Measurements from ENCODE around the gene WDR38.

Gene WDR38

DNA sequence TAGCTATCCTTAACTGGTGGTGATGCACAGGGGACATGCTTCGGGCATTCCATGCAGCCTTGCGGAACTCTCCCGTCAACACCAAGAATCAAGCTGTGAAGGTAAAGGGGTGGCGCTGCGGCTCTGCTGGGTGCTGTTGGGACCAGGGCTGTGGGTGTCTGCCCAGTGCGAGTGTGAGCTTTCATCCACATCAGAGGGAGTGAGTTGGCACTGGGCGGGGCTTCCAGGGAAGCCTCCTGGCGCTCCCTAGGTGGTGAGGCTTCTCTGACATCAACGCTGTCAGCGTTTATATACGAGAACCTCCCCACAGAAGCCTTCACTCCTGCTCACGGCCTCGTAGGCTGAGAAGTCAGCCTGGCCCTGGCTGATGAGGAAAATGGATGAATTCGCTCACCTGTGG, 20.4 kb downstream of the WDR38 start:
- peaks cover 3 to 70% (median 53%) of the 10 kb centered on the region in 4 experiments for H3K36me3 ChIP-seq (ENCODE audit: control insufficient read depth in 4 of 4, insufficient read depth in 4 of 4, low read length in 3 of 4)
- CTCF ChIA-PET = interaction anchor here (0.6 to 1.4 kb wide), 2 partner anchors 34 to 107 kb away, joined by 3 to 4 read pairs; no protein-coding TSS in a partner anchor
- WGBS (ENCODE audit: insufficient coverage) = 95% methylated on average over 13 of the region's 14 CpGs

DNA sequence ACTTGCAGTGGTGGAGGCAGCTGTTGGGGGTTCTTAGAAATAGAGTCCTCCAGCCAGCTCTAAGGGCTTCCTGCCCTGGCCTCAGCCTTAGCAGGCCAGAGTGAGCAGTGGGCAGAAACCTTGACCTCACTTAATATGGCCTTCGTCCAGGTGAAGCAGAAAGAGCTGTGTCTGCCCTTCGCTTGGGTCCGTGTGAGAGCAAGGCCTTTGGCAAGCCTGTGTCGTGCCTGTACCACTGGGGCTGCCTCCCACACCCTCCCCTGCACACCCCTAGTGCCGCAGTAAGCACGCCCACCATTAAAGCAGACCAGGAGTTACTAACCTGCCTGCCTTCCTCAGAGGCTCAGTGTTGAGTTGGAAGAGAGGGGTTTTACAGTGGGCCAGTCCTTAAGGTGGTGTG, 22.2 kb downstream of the WDR38 start:
- ChIA-PET POLR2A (interaction anchor here (0.9 kb wide), 1 partner anchor 275 kb away, joined by 3 read pairs; no protein-coding TSS in a partner anchor), CTCF (interaction anchor here (1.3 kb wide), 1 partner anchor 18 kb away, joined by 3 read pairs; no protein-coding TSS in a partner anchor)
- Histone ChIP-seq H3K4me3 (ENCODE audit: control insufficient read depth in 1 of 7, extremely low read depth in 1 of 7, insufficient read depth in 4 of 7, low read depth in 2 of 7, low read length in 6 of 7) (no peak overlapping the region), H3K27me3 (replicated peaks in 2 of 5; ENCODE audit: control insufficient read depth in 4 of 5, insufficient read depth in 5 of 5, low read length in 4 of 5) (no peaks in the 10 kb centered on the region), H3K9me3 (ENCODE audit: control extremely low read depth in 1 of 5, control insufficient read depth in 4 of 5, insufficient read depth in 2 of 5, low read depth in 1 of 5, low read length in 4 of 5) (no peaks in the 10 kb centered on the region), H3K27ac (ENCODE audit: insufficient read depth in 1 of 2, low read depth in 1 of 2, low read length in 2 of 2, poor library complexity in 1 of 2, severe bottlenecking in 2 of 2) (no peak overlapping the region), H3K4me1 (ENCODE audit: control extremely low read depth in 1 of 4, control insufficient read depth in 4 of 4, insufficient read depth in 4 of 4, low read length in 3 of 4) (peaks cover 0 to 14% (median 14%) of the 10 kb centered on the region in 4 experiments), H3K36me3 (ENCODE audit: control insufficient read depth in 4 of 4, insufficient read depth in 4 of 4, low read length in 3 of 4) (peaks cover 9 to 84% (median 65%) of the 10 kb centered on the region in 4 experiments)
- WGBS (ENCODE audit: insufficient coverage) = 97% methylated on average over 4 of the region's 6 CpGs
- DNase-seq = no peak

More for the DNA sequence above, 20.4 kb downstream of the WDR38 start:
- peaks cover 6 to 23% (median 21%) of the 10 kb centered on the region in 4 experiments for H3K4me1 ChIP-seq (ENCODE audit: control extremely low read depth in 1 of 4, control insufficient read depth in 4 of 4, insufficient read depth in 4 of 4, low read length in 3 of 4)
- no peak overlapping the region for H3K4me3 ChIP-seq (ENCODE audit: control insufficient read depth in 1 of 7, extremely low read depth in 1 of 7, insufficient read depth in 4 of 7, low read depth in 2 of 7, low read length in 6 of 7)
- DNase-seq = no peak
- POLR2A ChIA-PET = interaction anchor here (1.2 kb wide), 1 partner anchor 11 kb away, joined by 3 read pairs; no protein-coding TSS in a partner anchor
- no peaks in the 10 kb centered on the region for H3K9me3 ChIP-seq (ENCODE audit: control extremely low read depth in 1 of 5, control insufficient read depth in 4 of 5, insufficient read depth in 2 of 5, low read depth in 1 of 5, low read length in 4 of 5)
- no peaks in the 10 kb centered on the region for H3K27me3 ChIP-seq (replicated peaks in 2 of 5; ENCODE audit: control insufficient read depth in 4 of 5, insufficient read depth in 5 of 5, low read length in 4 of 5)
- peak overlapping the region in 1 of 2 experiments; percentile 23 for H3K27ac ChIP-seq (ENCODE audit: insufficient read depth in 1 of 2, low read depth in 1 of 2, low read length in 2 of 2, poor library complexity in 1 of 2, severe bottlenecking in 2 of 2)

DNA sequence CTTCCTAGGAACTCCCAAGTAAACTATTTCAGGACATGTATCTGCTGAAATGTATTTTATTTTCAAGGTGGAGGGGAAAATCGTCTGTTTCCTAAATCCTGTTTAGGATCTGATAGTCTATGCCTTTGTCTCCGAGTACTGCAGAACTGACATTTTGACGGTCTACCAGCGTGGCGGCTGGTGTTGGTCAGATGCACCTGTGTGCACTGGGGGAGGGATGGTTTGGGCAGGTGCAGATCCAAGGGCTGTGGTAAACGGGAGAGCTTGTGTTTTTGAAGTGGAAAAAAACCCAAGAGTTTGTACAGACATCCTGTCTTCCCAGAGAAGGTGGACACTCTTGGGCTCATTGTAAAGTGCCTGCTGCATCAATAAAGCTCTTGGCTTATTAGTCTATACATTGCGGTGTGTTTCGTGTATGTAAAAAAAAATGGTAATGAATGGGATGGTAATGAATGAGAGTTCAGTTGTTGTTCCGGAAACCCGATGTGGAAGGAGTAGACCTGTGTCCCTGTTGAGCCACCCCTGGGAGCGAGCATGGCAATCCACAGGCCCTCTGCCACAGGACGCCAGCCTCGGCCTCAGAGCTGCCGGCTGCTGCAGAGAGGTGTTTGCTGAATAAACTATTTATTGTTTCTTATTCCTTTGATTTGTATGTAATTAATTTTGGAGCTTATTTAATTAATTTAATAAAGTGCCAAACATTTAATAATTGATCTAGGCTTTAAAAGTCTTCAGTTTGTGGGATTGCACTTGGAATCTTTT, 23.9 kb downstream of the WDR38 start:
- no peak for DNase-seq
- ChIA-PET CTCF (interaction anchor here (0.8 to 2.4 kb wide), 9 partner anchors 14 to 100 kb away, joined by 3 to 9 read pairs (median 4); partner anchors contain the start of genes ARPC5L, OLFML2A and RPL35), POLR2A (interaction anchor here (1.8 kb wide), 1 partner anchor 16 kb away, joined by 8 read pairs; the partner anchor contains the start of gene RPL35)
- Histone ChIP-seq H3K4me1 (ENCODE audit: control extremely low read depth in 1 of 4, control insufficient read depth in 4 of 4, insufficient read depth in 4 of 4, low read length in 3 of 4) (no peaks in the 10 kb centered on the region), H3K9me3 (ENCODE audit: control extremely low read depth in 1 of 5, control insufficient read depth in 4 of 5, insufficient read depth in 2 of 5, low read depth in 1 of 5, low read length in 4 of 5) (no peaks in the 10 kb centered on the region), H3K36me3 (ENCODE audit: control insufficient read depth in 4 of 4, insufficient read depth in 4 of 4, low read length in 3 of 4) (peaks cover 9 to 94% (median 76%) of the 10 kb centered on the region in 4 experiments), H3K27ac (ENCODE audit: insufficient read depth in 1 of 2, low read depth in 1 of 2, low read length in 2 of 2, poor library complexity in 1 of 2, severe bottlenecking in 2 of 2) (no peak overlapping the region), H3K4me3 (ENCODE audit: control insufficient read depth in 1 of 7, extremely low read depth in 1 of 7, insufficient read depth in 4 of 7, low read depth in 2 of 7, low read length in 6 of 7) (no peak overlapping the region), H3K27me3 (replicated peaks in 2 of 5; ENCODE audit: control insufficient read depth in 4 of 5, insufficient read depth in 5 of 5, low read length in 4 of 5) (no peaks in the 10 kb centered on the region)
- 98% methylated on average over 12 of the region's 14 CpGs for WGBS (ENCODE audit: insufficient coverage)

DNA sequence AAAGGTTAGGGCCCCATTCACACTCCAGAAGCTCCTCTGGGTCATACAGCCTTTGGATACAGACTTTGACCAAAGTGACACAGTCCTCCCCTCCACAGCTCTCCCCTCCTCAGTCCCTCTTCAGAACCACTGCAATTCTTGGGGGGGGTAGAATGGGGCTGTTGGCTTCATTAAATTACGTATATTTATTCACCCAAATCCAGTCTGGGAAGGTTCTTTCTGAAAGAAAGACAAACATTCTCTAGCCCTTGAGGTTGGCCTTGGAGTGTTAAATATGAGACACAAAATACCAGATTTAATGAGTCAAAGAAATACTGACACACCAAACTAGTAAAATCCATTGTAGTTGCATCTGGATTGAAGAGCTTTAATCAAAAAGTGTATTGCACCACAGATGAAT, 24.8 kb downstream of the WDR38 start:
- POLR2A ChIA-PET = interaction anchor here (1.8 kb wide), 1 partner anchor 17 kb away, joined by 8 read pairs; the partner anchor contains the start of gene RPL35
- Histone ChIP-seq H3K27ac (ENCODE audit: insufficient read depth in 1 of 2, low read depth in 1 of 2, low read length in 2 of 2, poor library complexity in 1 of 2, severe bottlenecking in 2 of 2) (no peak overlapping the region), H3K27me3 (replicated peaks in 2 of 5; ENCODE audit: control insufficient read depth in 4 of 5, insufficient read depth in 5 of 5, low read length in 4 of 5) (no peaks in the 10 kb centered on the region), H3K9me3 (ENCODE audit: control extremely low read depth in 1 of 5, control insufficient read depth in 4 of 5, insufficient read depth in 2 of 5, low read depth in 1 of 5, low read length in 4 of 5) (no peaks in the 10 kb centered on the region), H3K4me1 (ENCODE audit: control extremely low read depth in 1 of 4, control insufficient read depth in 4 of 4, insufficient read depth in 4 of 4, low read length in 3 of 4) (no peaks in the 10 kb centered on the region), H3K36me3 (ENCODE audit: control insufficient read depth in 4 of 4, insufficient read depth in 4 of 4, low read length in 3 of 4) (peaks cover 11 to 95% (median 79%) of the 10 kb centered on the region in 4 experiments), H3K4me3 (ENCODE audit: control insufficient read depth in 1 of 7, extremely low read depth in 1 of 7, insufficient read depth in 4 of 7, low read depth in 2 of 7, low read length in 6 of 7) (no peak overlapping the region)
- WGBS (ENCODE audit: insufficient coverage) = no CpG with 5 or more reads among the region's 1 CpG
- no peak for DNase-seq
- CTCF ChIA-PET = interaction anchor here (0.7 to 2.4 kb wide), 10 partner anchors 14 to 105 kb away, joined by 3 to 9 read pairs (median 4); partner anchors contain the start of genes OLFML2A and RPL35

DNA sequence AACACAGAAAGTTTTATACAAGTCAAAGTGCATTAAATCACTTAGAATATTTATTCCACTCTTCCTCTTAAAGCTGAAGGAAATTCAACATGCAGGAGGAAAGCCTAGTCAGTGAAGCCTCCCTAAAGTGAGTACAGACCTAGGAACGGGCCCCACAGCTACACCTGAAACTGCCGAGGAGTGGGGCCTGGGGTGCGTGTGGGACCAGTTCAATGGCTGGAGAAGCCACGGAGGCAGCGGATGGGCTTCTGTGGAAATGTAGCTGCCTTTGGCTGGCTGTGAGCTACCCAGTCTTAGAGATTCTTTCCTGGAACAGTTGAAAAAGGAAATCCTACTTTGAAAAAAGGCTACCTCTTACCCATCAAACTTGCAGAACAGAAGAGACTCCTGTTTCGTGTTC, 25.3 kb downstream of the WDR38 start:
- H3K36me3 ChIP-seq (ENCODE audit: control insufficient read depth in 4 of 4, insufficient read depth in 4 of 4, low read length in 3 of 4) = peaks cover 9 to 90% (median 75%) of the 10 kb centered on the region in 4 experiments
- no peak for DNase-seq
- H3K27ac ChIP-seq (ENCODE audit: insufficient read depth in 1 of 2, low read depth in 1 of 2, low read length in 2 of 2, poor library complexity in 1 of 2, severe bottlenecking in 2 of 2) = no peak overlapping the region
- no peak overlapping the region for H3K4me3 ChIP-seq (ENCODE audit: control insufficient read depth in 1 of 7, extremely low read depth in 1 of 7, insufficient read depth in 4 of 7, low read depth in 2 of 7, low read length in 6 of 7)
- POLR2A ChIA-PET = interaction anchor here (0.6 kb wide), 1 partner anchor 473 kb away, joined by 4 read pairs; no protein-coding TSS in a partner anchor
- WGBS (ENCODE audit: insufficient coverage) = 99% methylated on average over 6 of the region's 6 CpGs
- no peaks in the 10 kb centered on the region for H3K27me3 ChIP-seq (replicated peaks in 2 of 5; ENCODE audit: control insufficient read depth in 4 of 5, insufficient read depth in 5 of 5, low read length in 4 of 5)
- no peaks in the 10 kb centered on the region for H3K9me3 ChIP-seq (ENCODE audit: control extremely low read depth in 1 of 5, control insufficient read depth in 4 of 5, insufficient read depth in 2 of 5, low read depth in 1 of 5, low read length in 4 of 5)
- CTCF ChIA-PET = interaction anchor here (0.7 to 2.4 kb wide), 8 partner anchors 13 to 106 kb away, joined by 3 to 9 read pairs (median 5); partner anchors contain the start of genes OLFML2A and RPL35
- H3K4me1 ChIP-seq (ENCODE audit: control extremely low read depth in 1 of 4, control insufficient read depth in 4 of 4, insufficient read depth in 4 of 4, low read length in 3 of 4) = no peaks in the 10 kb centered on the region

DNA sequence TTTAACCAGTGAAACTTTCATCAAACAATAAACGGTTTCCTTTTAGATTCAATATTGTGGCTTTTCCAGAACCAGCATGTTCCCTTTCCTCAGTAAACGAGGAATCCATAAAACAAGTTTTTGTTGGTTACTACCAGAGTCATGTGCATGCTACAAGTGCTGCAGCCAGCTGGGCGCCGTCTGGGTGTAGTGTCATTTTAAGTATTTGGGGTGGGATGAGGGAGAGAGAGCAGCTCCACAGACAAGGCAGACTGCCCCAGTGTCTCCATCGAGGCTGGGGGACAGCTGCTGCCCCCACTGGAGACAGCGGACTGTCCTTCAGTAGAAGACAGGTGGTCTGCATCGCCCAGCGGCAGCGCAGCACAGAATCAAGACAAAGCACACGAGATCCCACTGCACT, 26.0 kb downstream of the WDR38 start:
- POLR2A ChIA-PET = interaction anchor here (0.6 kb wide), 1 partner anchor 472 kb away, joined by 4 read pairs; no protein-coding TSS in a partner anchor
- no peaks in the 10 kb centered on the region for H3K4me1 ChIP-seq (ENCODE audit: control extremely low read depth in 1 of 4, control insufficient read depth in 4 of 4, insufficient read depth in 4 of 4, low read length in 3 of 4)
- H3K36me3 ChIP-seq (ENCODE audit: control insufficient read depth in 4 of 4, insufficient read depth in 4 of 4, low read length in 3 of 4) = peaks cover 8 to 88% (median 68%) of the 10 kb centered on the region in 4 experiments
- H3K4me3 ChIP-seq (ENCODE audit: control insufficient read depth in 1 of 7, extremely low read depth in 1 of 7, insufficient read depth in 4 of 7, low read depth in 2 of 7, low read length in 6 of 7) = no peak overlapping the region
- WGBS (ENCODE audit: insufficient coverage) = 94% methylated on average over 10 of the region's 10 CpGs
- no peaks in the 10 kb centered on the region for H3K9me3 ChIP-seq (ENCODE audit: control extremely low read depth in 1 of 5, control insufficient read depth in 4 of 5, insufficient read depth in 2 of 5, low read depth in 1 of 5, low read length in 4 of 5)
- no peak for DNase-seq
- H3K27me3 ChIP-seq (replicated peaks in 2 of 5; ENCODE audit: control insufficient read depth in 4 of 5, insufficient read depth in 5 of 5, low read length in 4 of 5) = no peaks in the 10 kb centered on the region
- H3K27ac ChIP-seq (ENCODE audit: insufficient read depth in 1 of 2, low read depth in 1 of 2, low read length in 2 of 2, poor library complexity in 1 of 2, severe bottlenecking in 2 of 2) = no peak overlapping the region
- CTCF ChIA-PET = interaction anchor here (0.9 to 2.4 kb wide), 4 partner anchors 12 to 27 kb away, joined by 3 to 9 read pairs (median 8); no protein-coding TSS in a partner anchor

Data from common myeloid progenitor, CD34-positive (primary cell).